Testis (tissue), 2 donors: ENCODE measurements around the gene TACR1.

Source experiments
- CTCF ChIP-seq, 3 experiments: fragments of 450-650 bp in 2 of 3; fragments of 200-600 bp in 1 of 3; sonication (generic) in 1 of 3; IDR thresholded peaks; one replicate each; pipeline ENCODE4 v1.5.1; 2016 to 2019; ENCODE audit warnings: antibody characterized with exemption in 3 of 3, mild to moderate bottlenecking in 2 of 3, moderate library complexity in 1 of 3
- POLR2A ChIP-seq: fragments of 450-650 bp; IDR thresholded peaks from one replicate; pipeline ENCODE4 v1.6.1; 2017; ENCODE audit warnings: antibody characterized with exemption, mild to moderate bottlenecking, moderate library complexity

GRCh38 chr2:75162897-75163296 is 36.4 kb downstream of the TACR1 start:
- TF ChIP-seq CTCF (IDR thresholded peaks at IDR 0.05), result no peak
- TF ChIP-seq POLR2A, result no peak
